PC-3 (cell line): ENCODE results near the gene CNOT6L. TPM values are rescaled to one million over a fixed set of nuclear protein-coding genes. Genes with fewer than 3 reads are reported as not detected.

ENCODE experiments used
- ATAC-seq: fragments of 200-7000 bp; cut with Tn5 transposase; 2 replicates; pipeline ENCODE4 v1.9.1; 2020; ENCODE audit warnings: mild to moderate bottlenecking, moderate library complexity
- BruUV-seq: library from RNA; stranded (reverse); fragments of 400-500 nt; replicated peaks from 2 replicates; lab custom pipeline; 2021; lab: Mats Ljungman, UMichigan
- CTCF ChIA-PET: fragments of 300-600 bp; sonication (Branson Sonifier 250); formaldehyde crosslinking; loops from one replicate; lab custom pipeline; 2022; ENCODE audit warnings: antibody characterized with exemption; lab: Charles Lee
- POLR2A ChIA-PET: fragments of 300-600 bp; sonication (Branson Sonifier 250); formaldehyde crosslinking; loops from one replicate; lab custom pipeline; 2022; ENCODE audit warnings: antibody characterized with exemption; ENCODE audit not compliant: unreplicated experiment; lab: Charles Lee
- DNase-seq: peaks from one replicate; pipeline ENCODE4 v3.0.0-alpha.2; 2015
- H2AFZ ChIP-seq: fragments of 300-600 bp; sonication (generic); 2 replicates; pipeline ENCODE4 v1.6.0; 2016; ENCODE audit warnings: antibody characterized with exemption, low read length
- H3F3A ChIP-seq: fragments of 300-600 bp; sonication (generic); one replicate; pipeline ENCODE4 v1.6.0; 2017; ENCODE audit warnings: antibody characterized with exemption, low read length, control low read depth, mild to moderate bottlenecking; ENCODE audit not compliant: unreplicated experiment
- H3K27ac ChIP-seq: fragments of 300-600 bp; sonication (generic); 2 replicates; pipeline ENCODE4 v1.5.1; 2016; ENCODE audit warnings: mild to moderate bottlenecking, low read length
- H3K27me3 ChIP-seq: fragments of 300-600 bp; sonication (generic); 2 replicates; pipeline ENCODE4 v1.6.1; 2016; ENCODE audit warnings: low read length, mixed read lengths
- H3K36me3 ChIP-seq: fragments of 300-600 bp; sonication (generic); 2 replicates; pipeline ENCODE4 v1.6.1; 2016; ENCODE audit warnings: low read depth, mixed run types, low read length, mixed read lengths
- H3K4me1 ChIP-seq: fragments of 300-600 bp; sonication (generic); 2 replicates; pipeline ENCODE4 v1.5.1; 2016; ENCODE audit warnings: low read length; ENCODE audit not compliant: insufficient read depth
- H3K4me2 ChIP-seq: fragments of 300-600 bp; sonication (generic); 2 replicates; pipeline ENCODE4 v1.6.0; 2016; ENCODE audit warnings: low read length
- H3K4me3 ChIP-seq: fragments of 300-600 bp; sonication (generic); 2 replicates; pipeline ENCODE4 v1.5.1; 2016; ENCODE audit warnings: mild to moderate bottlenecking, low read length, mixed read lengths
- H3K79me2 ChIP-seq: fragments of 300-600 bp; sonication (generic); 2 replicates; pipeline ENCODE4 v1.6.1; 2017; ENCODE audit warnings: low read length, mixed read lengths
- H3K9ac ChIP-seq: fragments of 300-600 bp; sonication (generic); 2 replicates; pipeline ENCODE4 v1.6.0; 2016; ENCODE audit warnings: mild to moderate bottlenecking, low read length
- H3K9me2 ChIP-seq: fragments of 300-600 bp; sonication (generic); replicated peaks from 2 replicates; pipeline ENCODE4 v1.6.1; 2016; ENCODE audit warnings: mixed run types, low read length, mixed read lengths
- H3K9me3 ChIP-seq: fragments of 300-600 bp; sonication (generic); 2 replicates; pipeline ENCODE4 v1.6.1; 2016; ENCODE audit warnings: low read length, mixed read lengths
- H4K20me1 ChIP-seq: fragments of 300-600 bp; sonication (generic); 2 replicates; pipeline ENCODE4 v1.6.1; 2016; ENCODE audit warnings: low read length, mixed read lengths
- EZH2 ChIP-seq: fragments of 300-600 bp; sonication (generic); IDR thresholded peaks from one replicate; pipeline ENCODE4 v1.6.1; 2017; ENCODE audit warnings: antibody characterized with exemption, mild to moderate bottlenecking, low read length; ENCODE audit not compliant: unreplicated experiment
- EZH2phosphoT487 ChIP-seq: fragments of 300-600 bp; sonication (generic); IDR thresholded peaks from 2 replicates; pipeline ENCODE4 v1.6.1; 2018; ENCODE audit warnings: mild to moderate bottlenecking, antibody characterized with exemption, low read length, borderline replicate concordance
- intact Hi-C: fragments of 100-400 bp; cut with micrococcal nuclease; formaldehyde crosslinking; loops from 2 replicates; pipeline ENCODE4 v1.9.0; 2023
- total RNA-seq: library from RNA; depleted of rRNA; stranded (reverse); fragments of >200 nt; gene quantifications from 2 replicates; pipeline ENCODE4 v1.2.3, GENCODE V29; 2014
- TF ChIP-seq, protein P1 (sequence below): fragments of 300-600 bp; sonication (generic); conservative IDR thresholded peaks from 2 replicates; pipeline ENCODE4 v1.5.1; 2017; ENCODE audit warnings: antibody characterized with exemption, low read depth, mild to moderate bottlenecking, low read length

CNOT6L gene
- total RNA-seq, 1 experiment from 2014 or later = 2.6 TPM

DNA sequence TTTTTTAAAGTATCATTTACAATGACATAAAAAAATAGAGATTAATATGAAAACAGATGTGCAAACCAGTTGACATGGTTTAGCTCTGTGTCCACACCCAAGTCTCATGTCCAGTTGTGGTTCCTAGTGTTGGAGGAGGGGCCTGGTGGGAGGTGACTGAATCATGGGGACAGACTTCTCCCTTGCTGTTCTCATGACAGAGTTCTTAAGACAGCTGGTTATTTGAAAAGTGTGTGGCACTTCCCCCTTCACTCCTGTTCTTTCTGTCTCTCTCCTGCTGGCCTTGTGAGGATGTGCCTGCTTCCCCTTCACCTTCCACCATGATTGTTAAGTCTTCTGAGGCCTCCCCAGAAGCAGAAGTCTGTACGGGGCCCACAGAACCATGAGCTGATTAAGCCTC lies 23.8 kb downstream of the CNOT6L start:
- no peaks in the 10 kb centered on the region for H3K4me1 ChIP-seq
- ATAC-seq (no peak), DNase-seq (no peak)
- H3K27me3 ChIP-seq = no peaks in the 10 kb centered on the region
- BruUV-seq = no TSS peak
- H3K36me3 ChIP-seq = no peaks in the 10 kb centered on the region
- no peak overlapping the region for H3K4me3 ChIP-seq
- TF ChIP-seq EZH2phosphoT487 = no peak
- TF ChIP-seq, protein P1, sequence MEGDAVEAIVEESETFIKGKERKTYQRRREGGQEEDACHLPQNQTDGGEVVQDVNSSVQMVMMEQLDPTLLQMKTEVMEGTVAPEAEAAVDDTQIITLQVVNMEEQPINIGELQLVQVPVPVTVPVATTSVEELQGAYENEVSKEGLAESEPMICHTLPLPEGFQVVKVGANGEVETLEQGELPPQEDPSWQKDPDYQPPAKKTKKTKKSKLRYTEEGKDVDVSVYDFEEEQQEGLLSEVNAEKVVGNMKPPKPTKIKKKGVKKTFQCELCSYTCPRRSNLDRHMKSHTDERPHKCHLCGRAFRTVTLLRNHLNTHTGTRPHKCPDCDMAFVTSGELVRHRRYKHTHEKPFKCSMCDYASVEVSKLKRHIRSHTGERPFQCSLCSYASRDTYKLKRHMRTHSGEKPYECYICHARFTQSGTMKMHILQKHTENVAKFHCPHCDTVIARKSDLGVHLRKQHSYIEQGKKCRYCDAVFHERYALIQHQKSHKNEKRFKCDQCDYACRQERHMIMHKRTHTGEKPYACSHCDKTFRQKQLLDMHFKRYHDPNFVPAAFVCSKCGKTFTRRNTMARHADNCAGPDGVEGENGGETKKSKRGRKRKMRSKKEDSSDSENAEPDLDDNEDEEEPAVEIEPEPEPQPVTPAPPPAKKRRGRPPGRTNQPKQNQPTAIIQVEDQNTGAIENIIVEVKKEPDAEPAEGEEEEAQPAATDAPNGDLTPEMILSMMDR = no peak
- no peak for TF ChIP-seq EZH2
- no peaks in the 10 kb centered on the region for H3K9me3 ChIP-seq
- no peaks in the 10 kb centered on the region for H3K9me2 ChIP-seq
- no peaks in the 10 kb centered on the region for H4K20me1 ChIP-seq
- intact Hi-C loops = no loop called here
- H3K79me2 ChIP-seq = peaks cover 57% of the 10 kb centered on the region
- H3K27ac ChIP-seq = no peak overlapping the region
- no peaks in the 10 kb centered on the region for H3F3A ChIP-seq
- H2AFZ ChIP-seq = no peak overlapping the region
- CTCF ChIA-PET = no interaction called here
- POLR2A ChIA-PET = no interaction called here
- no peak overlapping the region for H3K9ac ChIP-seq
- no peak overlapping the region for H3K4me2 ChIP-seq

DNA sequence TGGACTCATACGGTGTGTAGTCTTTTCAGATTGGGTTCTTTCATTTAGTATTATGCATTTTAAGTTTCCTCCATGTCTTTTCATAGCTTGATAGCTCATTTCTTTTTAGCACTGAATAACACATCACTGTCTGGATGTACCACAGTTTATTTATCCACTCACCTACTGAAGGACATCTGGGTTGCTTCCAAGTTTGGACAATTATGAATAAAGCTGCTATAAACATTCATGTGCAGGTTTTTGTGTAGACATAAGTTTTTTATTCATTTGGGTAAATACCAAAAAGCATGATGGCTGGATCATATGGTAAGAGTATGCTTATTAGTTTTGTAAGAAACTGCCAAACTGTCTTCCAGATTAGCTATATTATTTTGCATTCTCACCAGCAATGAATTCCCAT lies 29.0 kb downstream of the CNOT6L start:
- DNase-seq (no peak), ATAC-seq (no peak)
- Histone ChIP-seq H3K36me3 (no peaks in the 10 kb centered on the region), H3K9me3 (no peaks in the 10 kb centered on the region), H4K20me1 (no peaks in the 10 kb centered on the region), H3K9ac (no peak overlapping the region), H3K4me3 (no peak overlapping the region), H3K9me2 (no peaks in the 10 kb centered on the region), H3K79me2 (peaks cover 24% of the 10 kb centered on the region), H2AFZ (no peak overlapping the region), H3K4me1 (no peaks in the 10 kb centered on the region), H3K27me3 (no peaks in the 10 kb centered on the region), H3K27ac (no peak overlapping the region), H3K4me2 (no peak overlapping the region), H3F3A (no peaks in the 10 kb centered on the region)
- BruUV-seq = no TSS peak
- POLR2A ChIA-PET = no interaction called here
- TF ChIP-seq EZH2 = no peak
- TF ChIP-seq, protein P1 = no peak
- TF ChIP-seq EZH2phosphoT487 = no peak
- intact Hi-C loops = no loop called here
- CTCF ChIA-PET = no interaction called here

DNA sequence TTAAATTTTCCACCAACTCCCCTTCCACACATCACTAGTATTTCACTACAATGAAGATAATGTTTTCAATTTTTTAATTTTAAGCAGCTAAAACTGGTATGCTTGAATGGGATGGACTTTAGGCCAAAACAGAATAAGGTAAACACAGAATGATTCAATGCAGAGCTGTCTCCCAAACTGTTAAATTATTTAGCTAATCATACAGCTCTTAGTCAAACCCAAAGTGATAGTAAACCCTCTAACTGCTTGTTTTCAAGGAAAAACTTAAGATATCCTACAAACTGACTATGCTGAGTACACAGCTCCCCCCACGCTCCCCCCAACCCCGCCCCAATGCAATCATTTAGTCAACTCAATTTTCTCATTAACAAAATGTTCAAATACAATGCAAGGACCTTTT lies 30.2 kb downstream of the CNOT6L start:
- TF ChIP-seq, protein P1 = no peak
- TF ChIP-seq EZH2phosphoT487 = no peak
- no peak for TF ChIP-seq EZH2
- H4K20me1 ChIP-seq = no peaks in the 10 kb centered on the region

More for the DNA sequence above, 30.2 kb downstream of the CNOT6L start:
- intact Hi-C loops = no loop called here
- H2AFZ ChIP-seq = no peak overlapping the region
- no peaks in the 10 kb centered on the region for H3K4me1 ChIP-seq
- H3K27ac ChIP-seq = no peak overlapping the region
- ChIA-PET CTCF (no interaction called here), POLR2A (no interaction called here)
- H3K27me3 ChIP-seq = no peaks in the 10 kb centered on the region
- no peak overlapping the region for H3K4me3 ChIP-seq
- H3K79me2 ChIP-seq = peaks cover 18% of the 10 kb centered on the region; the same call in 1 of the 2 replicates
- no TSS peak for BruUV-seq
- H3K9me3 ChIP-seq = no peaks in the 10 kb centered on the region
- ATAC-seq (peak; percentile 15; the same call in 1 of the 2 replicates), DNase-seq (no peak)
- H3K36me3 ChIP-seq = no peaks in the 10 kb centered on the region
- H3K9ac ChIP-seq = no peak overlapping the region
- H3F3A ChIP-seq = no peaks in the 10 kb centered on the region
- H3K9me2 ChIP-seq = no peaks in the 10 kb centered on the region
- H3K4me2 ChIP-seq = no peak overlapping the region
